OCI-LY1 (cell line): ENCODE data around the gene PIGH.

Experiments
- H2AFZ ChIP-seq: fragments of 200-600 bp; sonication (generic), shearing (Covaris generic); 2 replicates; pipeline ENCODE4 v1.6.0; 2014; ENCODE audit warnings: antibody characterized with exemption, mild to moderate bottlenecking, low read length
- H3F3A ChIP-seq: fragments of 200-600 bp; sonication (generic), shearing (Covaris generic); 2 replicates; pipeline ENCODE4 v1.6.0; 2014; ENCODE audit warnings: mild to moderate bottlenecking, antibody characterized with exemption, low read length, moderate library complexity; ENCODE audit not compliant: insufficient read depth
- H3K27ac ChIP-seq: fragments of 200-600 bp; sonication (generic); 2 replicates; pipeline ENCODE4 v1.5.1; 2014; ENCODE audit warnings: low read length, mixed run types, mild to moderate bottlenecking, low read depth; ENCODE audit not compliant: poor library complexity, severe bottlenecking
- H3K27me3 ChIP-seq: fragments of 200-600 bp; sonication (generic); 2 replicates; pipeline ENCODE4 v1.6.0; 2014; ENCODE audit warnings: antibody characterized with exemption, mild to moderate bottlenecking, low read length, moderate library complexity; ENCODE audit not compliant: insufficient read depth
- H3K36me3 ChIP-seq: fragments of 200-600 bp; sonication (generic); 2 replicates; pipeline ENCODE4 v1.6.1; 2014; ENCODE audit warnings: mild to moderate bottlenecking, antibody characterized with exemption, low read length, moderate library complexity, mixed read lengths; ENCODE audit not compliant: insufficient read depth
- H3K4me1 ChIP-seq: fragments of 200-600 bp; sonication (generic); 2 replicates; pipeline ENCODE4 v1.5.1; 2014; ENCODE audit warnings: mild to moderate bottlenecking, low read length, moderate library complexity; ENCODE audit not compliant: insufficient read depth, severe bottlenecking
- H3K4me2 ChIP-seq: fragments of 200-600 bp; sonication (generic), shearing (Covaris generic); 2 replicates; pipeline ENCODE4 v1.6.1; 2014; ENCODE audit warnings: low read length
- H3K4me3 ChIP-seq: fragments of 200-600 bp; sonication (generic); 2 replicates; pipeline ENCODE4 v1.5.1; 2014; ENCODE audit warnings: low read length, low read depth, mild to moderate bottlenecking, mixed read lengths; ENCODE audit not compliant: poor library complexity, severe bottlenecking
- H3K79me2 ChIP-seq: fragments of 200-600 bp; shearing (Covaris generic); 2 replicates; pipeline ENCODE4 v1.6.1; 2016; ENCODE audit warnings: mixed run types, low read length, mixed read lengths; ENCODE audit not compliant: insufficient read depth
- H3K9ac ChIP-seq: fragments of 200-600 bp; sonication (generic), shearing (Covaris generic); 2 replicates; pipeline ENCODE4 v1.6.1; 2014; ENCODE audit warnings: mild to moderate bottlenecking, low read length, mixed read lengths
- H3K9me2 ChIP-seq: fragments of 200-600 bp; sonication (generic), shearing (Covaris generic); 2 replicates; pipeline ENCODE4 v1.6.1; 2014; ENCODE audit warnings: low read depth, mild to moderate bottlenecking, low read length, mixed read lengths
- H3K9me3 ChIP-seq: fragments of 200-600 bp; shearing (Covaris generic); 2 replicates; pipeline ENCODE4 v1.6.1; 2014; ENCODE audit warnings: low read length, mixed read lengths
- H4K20me1 ChIP-seq: fragments of 200-600 bp; sonication (generic), shearing (Covaris generic); 2 replicates; pipeline ENCODE4 v1.6.0; 2016; ENCODE audit warnings: mild to moderate bottlenecking, low read length; ENCODE audit not compliant: insufficient read depth
- EZH2 ChIP-seq: fragments of 200-600 bp; sonication (generic), shearing (Covaris generic); IDR thresholded peaks from 2 replicates; pipeline ENCODE4 v1.8.0; 2017; ENCODE audit warnings: borderline replicate concordance, mixed run types, mild to moderate bottlenecking, antibody characterized with exemption, low read length, moderate library complexity, mixed read lengths
- TF ChIP-seq, protein P1 (sequence below): fragments of 200-600 bp; sonication (generic), shearing (Covaris generic); IDR thresholded peaks from 2 replicates; pipeline ENCODE4 v1.5.1; 2017; ENCODE audit warnings: mild to moderate bottlenecking, antibody characterized with exemption, low read length, moderate library complexity, mixed read lengths

PIGH gene

GRCh38 chr14:67564236-67564635 is 35.8 kb downstream of the PIGH start:
- no peaks in the 10 kb centered on the region for H3K27me3 ChIP-seq
- H2AFZ ChIP-seq, result no peak overlapping the region
- H4K20me1 ChIP-seq, result no peaks in the 10 kb centered on the region
- no peak for TF ChIP-seq EZH2
- TF ChIP-seq, protein P1, sequence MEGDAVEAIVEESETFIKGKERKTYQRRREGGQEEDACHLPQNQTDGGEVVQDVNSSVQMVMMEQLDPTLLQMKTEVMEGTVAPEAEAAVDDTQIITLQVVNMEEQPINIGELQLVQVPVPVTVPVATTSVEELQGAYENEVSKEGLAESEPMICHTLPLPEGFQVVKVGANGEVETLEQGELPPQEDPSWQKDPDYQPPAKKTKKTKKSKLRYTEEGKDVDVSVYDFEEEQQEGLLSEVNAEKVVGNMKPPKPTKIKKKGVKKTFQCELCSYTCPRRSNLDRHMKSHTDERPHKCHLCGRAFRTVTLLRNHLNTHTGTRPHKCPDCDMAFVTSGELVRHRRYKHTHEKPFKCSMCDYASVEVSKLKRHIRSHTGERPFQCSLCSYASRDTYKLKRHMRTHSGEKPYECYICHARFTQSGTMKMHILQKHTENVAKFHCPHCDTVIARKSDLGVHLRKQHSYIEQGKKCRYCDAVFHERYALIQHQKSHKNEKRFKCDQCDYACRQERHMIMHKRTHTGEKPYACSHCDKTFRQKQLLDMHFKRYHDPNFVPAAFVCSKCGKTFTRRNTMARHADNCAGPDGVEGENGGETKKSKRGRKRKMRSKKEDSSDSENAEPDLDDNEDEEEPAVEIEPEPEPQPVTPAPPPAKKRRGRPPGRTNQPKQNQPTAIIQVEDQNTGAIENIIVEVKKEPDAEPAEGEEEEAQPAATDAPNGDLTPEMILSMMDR, result no peak
- no peaks in the 10 kb centered on the region for H3K4me1 ChIP-seq
- H3F3A ChIP-seq, result no peaks in the 10 kb centered on the region
- H3K36me3 ChIP-seq, result no peaks in the 10 kb centered on the region
- H3K27ac ChIP-seq, result no peak overlapping the region
- H3K9ac ChIP-seq, result no peak overlapping the region
- H3K4me2 ChIP-seq, result no peak overlapping the region
- no peak overlapping the region for H3K4me3 ChIP-seq
- H3K9me3 ChIP-seq, result no peaks in the 10 kb centered on the region
- no peaks in the 10 kb centered on the region for H3K79me2 ChIP-seq
- no peaks in the 10 kb centered on the region for H3K9me2 ChIP-seq

- no peaks in the 10 kb centered on the region for H4K20me1 ChIP-seq
- no peak overlapping the region for H3K4me3 ChIP-seq
- H2AFZ ChIP-seq, result no peak overlapping the region
- H3K4me2 ChIP-seq, result no peak overlapping the region
- H3K36me3 ChIP-seq, result no peaks in the 10 kb centered on the region
- no peak overlapping the region for H3K27ac ChIP-seq
- no peaks in the 10 kb centered on the region for H3K79me2 ChIP-seq
- no peaks in the 10 kb centered on the region for H3F3A ChIP-seq
- H3K9me3 ChIP-seq, result no peaks in the 10 kb centered on the region
- no peaks in the 10 kb centered on the region for H3K4me1 ChIP-seq
- H3K9ac ChIP-seq, result no peak overlapping the region
- H3K27me3 ChIP-seq, result no peaks in the 10 kb centered on the region
- no peak for TF ChIP-seq EZH2
- TF ChIP-seq, protein P1, result no peak
- no peaks in the 10 kb centered on the region for H3K9me2 ChIP-seq
Observed at GRCh38 chr14:67562776-67563150, 37.3 kb downstream of the PIGH start.

- Histone ChIP-seq H3K9ac (no peak overlapping the region), H4K20me1 (no peaks in the 10 kb centered on the region), H3K36me3 (no peaks in the 10 kb centered on the region), H3K9me3 (no peaks in the 10 kb centered on the region), H3K4me2 (no peak overlapping the region), H3K4me3 (no peak overlapping the region), H3K79me2 (no peaks in the 10 kb centered on the region), H3K9me2 (no peaks in the 10 kb centered on the region), H2AFZ (no peak overlapping the region), H3K27me3 (no peaks in the 10 kb centered on the region), H3F3A (no peaks in the 10 kb centered on the region), H3K27ac (no peak overlapping the region), H3K4me1 (no peaks in the 10 kb centered on the region)
- no peak for TF ChIP-seq EZH2
Observed at GRCh38 chr14:67562025-67562775, 37.9 kb downstream of the PIGH start.

- H3K9me3 ChIP-seq, result no peaks in the 10 kb centered on the region
- no peaks in the 10 kb centered on the region for H4K20me1 ChIP-seq
- H3K9me2 ChIP-seq, result no peaks in the 10 kb centered on the region
- TF ChIP-seq, protein P1, result no peak
- no peak for TF ChIP-seq EZH2
- no peaks in the 10 kb centered on the region for H3F3A ChIP-seq
- H3K36me3 ChIP-seq, result no peaks in the 10 kb centered on the region
- no peaks in the 10 kb centered on the region for H3K27me3 ChIP-seq
- no peak overlapping the region for H3K4me2 ChIP-seq
- H3K27ac ChIP-seq, result no peak overlapping the region
- no peak overlapping the region for H3K4me3 ChIP-seq
- H3K4me1 ChIP-seq, result no peaks in the 10 kb centered on the region
- no peak overlapping the region for H2AFZ ChIP-seq
- no peaks in the 10 kb centered on the region for H3K79me2 ChIP-seq
- no peak overlapping the region for H3K9ac ChIP-seq
Observed at GRCh38 chr14:67559639-67560038, 40.4 kb downstream of the PIGH start.
